HG03064 (cell line): ENCODE data around the gene SLC2A13.
"Not testable (repeated sequence)": the region's sequence is repeated elsewhere in the genome, so short reads cannot be mapped to it uniquely, and the experiment has no call there.

Source experiments
- ATAC-seq: cut with Tn5 transposase; IDR thresholded peaks from one replicate; pipeline ENCODE4 v1.9.1; 2021; ENCODE audit warnings: low read depth; ENCODE audit not compliant: unreplicated experiment

SLC2A13 gene

GRCh38 chr12:39777465-39777864 lies 328.4 kb downstream of the SLC2A13 start:
- ATAC-seq = no peak

- no peak for ATAC-seq
Observed at GRCh38 chr12:39773266-39773665, 332.6 kb downstream of the SLC2A13 start.

- no peak for ATAC-seq
Observed at GRCh38 chr12:39772821-39773259, 333.0 kb downstream of the SLC2A13 start.

GRCh38 chr12:39771456-39771855 lies 334.4 kb downstream of the SLC2A13 start:
- ATAC-seq = no peak

GRCh38 chr12:39764944-39765560 lies 340.8 kb downstream of the SLC2A13 start:
- no peak for ATAC-seq

GRCh38 chr12:39763890-39764169 lies 342.1 kb downstream of the SLC2A13 start:
- no peak for ATAC-seq

GRCh38 chr12:39763071-39763889 lies 342.6 kb downstream of the SLC2A13 start:
- ATAC-seq = no peak

- ATAC-seq = no peak
Observed at GRCh38 chr12:39755478-39755877, 350.4 kb downstream of the SLC2A13 start.

- ATAC-seq = no peak
Observed at GRCh38 chr12:39752482-39753137, 353.3 kb downstream of the SLC2A13 start.

- not testable (repeated sequence) for ATAC-seq
Observed at GRCh38 chr12:39746151-39746550, 359.7 kb downstream of the SLC2A13 start.

- no peak for ATAC-seq
Observed at GRCh38 chr12:39743655-39744054, 362.2 kb downstream of the SLC2A13 start.

- no peak for ATAC-seq
Observed at GRCh38 chr12:39736406-39736805, 369.5 kb downstream of the SLC2A13 start.

GRCh38 chr12:39723831-39724230 lies 382.1 kb downstream of the SLC2A13 start:
- ATAC-seq = no peak

- ATAC-seq = no peak
Observed at GRCh38 chr12:39722504-39722903, 383.4 kb downstream of the SLC2A13 start.

GRCh38 chr12:39713552-39713951 lies 392.3 kb downstream of the SLC2A13 start:
- no peak for ATAC-seq

GRCh38 chr12:39712334-39712733 lies 393.5 kb downstream of the SLC2A13 start:
- ATAC-seq = no peak
